Medulla oblongata (tissue), 1 donor: ENCODE results near the gene CCDC148.

Experiments
- DNase-seq: peaks from one replicate; pipeline ENCODE4 v3.0.0-alpha.2; 2015; ENCODE audit errors: extremely low spot score

Gene CCDC148

GRCh38 chr2:158174495-158174894 is 282.1 kb downstream of the CCDC148 start:
- DNase-seq = no peak

GRCh38 chr2:158172719-158173118 is 283.8 kb downstream of the CCDC148 start:
- DNase-seq = no peak

- DNase-seq = no peak
Observed at GRCh38 chr2:158154596-158154995, 302.0 kb downstream of the CCDC148 start.

- no peak for DNase-seq
Observed at GRCh38 chr2:158153270-158154015, 303.1 kb downstream of the CCDC148 start.

- DNase-seq = no peak
Observed at GRCh38 chr2:158144914-158145625, 311.5 kb downstream of the CCDC148 start.

- no peak for DNase-seq
Observed at GRCh38 chr2:158143703-158144360, 312.7 kb downstream of the CCDC148 start.

GRCh38 chr2:158142568-158143332 is 313.8 kb downstream of the CCDC148 start:
- no peak for DNase-seq

GRCh38 chr2:158142165-158142564 is 314.4 kb downstream of the CCDC148 start:
- no peak for DNase-seq

GRCh38 chr2:158140201-158140600 is 316.4 kb downstream of the CCDC148 start:
- DNase-seq = no peak

GRCh38 chr2:158138255-158138654 is 318.3 kb downstream of the CCDC148 start:
- DNase-seq = no peak

- no peak for DNase-seq
Observed at GRCh38 chr2:158135096-158135495, 321.5 kb downstream of the CCDC148 start.

- no peak for DNase-seq
Observed at GRCh38 chr2:158134655-158135054, 321.9 kb downstream of the CCDC148 start.

- DNase-seq = no peak
Observed at GRCh38 chr2:158134055-158134454, 322.5 kb downstream of the CCDC148 start.

GRCh38 chr2:158131919-158132566 is 324.5 kb downstream of the CCDC148 start:
- no peak for DNase-seq

GRCh38 chr2:158131483-158131912 is 325.1 kb downstream of the CCDC148 start:
- DNase-seq = no peak

GRCh38 chr2:158130832-158131473 is 325.6 kb downstream of the CCDC148 start:
- DNase-seq = no peak

- DNase-seq = no peak
Observed at GRCh38 chr2:158129037-158129436, 327.5 kb downstream of the CCDC148 start.

GRCh38 chr2:158128168-158128973 is 328.2 kb downstream of the CCDC148 start:
- DNase-seq = no peak

- no peak for DNase-seq
Observed at GRCh38 chr2:158127380-158127804, 329.2 kb downstream of the CCDC148 start.
